GM19351 (cell line): Measurements from ENCODE around the gene PSME2.

Source experiments
- ATAC-seq: cut with Tn5 transposase; IDR thresholded peaks from one replicate; pipeline ENCODE4 v1.9.1; 2021; ENCODE audit warnings: mild to moderate bottlenecking, moderate library complexity; ENCODE audit not compliant: unreplicated experiment

PSME2 gene, protein sequence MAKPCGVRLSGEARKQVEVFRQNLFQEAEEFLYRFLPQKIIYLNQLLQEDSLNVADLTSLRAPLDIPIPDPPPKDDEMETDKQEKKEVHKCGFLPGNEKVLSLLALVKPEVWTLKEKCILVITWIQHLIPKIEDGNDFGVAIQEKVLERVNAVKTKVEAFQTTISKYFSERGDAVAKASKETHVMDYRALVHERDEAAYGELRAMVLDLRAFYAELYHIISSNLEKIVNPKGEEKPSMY

DNA sequence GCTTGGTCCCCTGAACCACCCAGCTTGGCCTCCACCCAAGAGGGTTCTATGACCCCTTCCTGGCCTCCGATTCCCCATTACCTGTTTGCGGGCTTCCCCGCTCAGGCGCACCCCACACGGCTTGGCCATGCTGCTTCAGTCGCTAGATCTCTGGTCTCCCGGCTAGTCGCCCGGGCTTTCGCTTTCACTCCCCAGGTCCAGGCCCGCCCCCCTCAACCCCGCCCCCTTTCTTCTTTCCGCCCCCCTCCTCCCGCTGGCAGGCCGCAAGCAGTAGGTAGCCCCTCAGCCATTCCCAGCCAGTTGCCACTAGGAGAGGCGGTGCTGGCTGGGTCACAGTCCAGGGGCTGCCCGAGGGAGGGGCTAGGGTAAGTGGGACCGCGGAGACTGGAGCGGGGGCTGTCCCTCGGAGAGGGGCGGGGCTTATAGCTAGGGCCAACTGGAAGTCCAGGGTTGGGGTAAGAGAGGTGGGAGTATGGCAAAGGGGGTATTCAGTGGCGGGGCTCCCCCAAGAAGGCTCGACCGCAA, at the start of gene PSME2:
PSME2 (minus strand) TSS at position 158 of the 525 bp plus-strand sequence; CDS start at position 129, 29 bp downstream.
- ATAC-seq: peak; percentile 65

DNA sequence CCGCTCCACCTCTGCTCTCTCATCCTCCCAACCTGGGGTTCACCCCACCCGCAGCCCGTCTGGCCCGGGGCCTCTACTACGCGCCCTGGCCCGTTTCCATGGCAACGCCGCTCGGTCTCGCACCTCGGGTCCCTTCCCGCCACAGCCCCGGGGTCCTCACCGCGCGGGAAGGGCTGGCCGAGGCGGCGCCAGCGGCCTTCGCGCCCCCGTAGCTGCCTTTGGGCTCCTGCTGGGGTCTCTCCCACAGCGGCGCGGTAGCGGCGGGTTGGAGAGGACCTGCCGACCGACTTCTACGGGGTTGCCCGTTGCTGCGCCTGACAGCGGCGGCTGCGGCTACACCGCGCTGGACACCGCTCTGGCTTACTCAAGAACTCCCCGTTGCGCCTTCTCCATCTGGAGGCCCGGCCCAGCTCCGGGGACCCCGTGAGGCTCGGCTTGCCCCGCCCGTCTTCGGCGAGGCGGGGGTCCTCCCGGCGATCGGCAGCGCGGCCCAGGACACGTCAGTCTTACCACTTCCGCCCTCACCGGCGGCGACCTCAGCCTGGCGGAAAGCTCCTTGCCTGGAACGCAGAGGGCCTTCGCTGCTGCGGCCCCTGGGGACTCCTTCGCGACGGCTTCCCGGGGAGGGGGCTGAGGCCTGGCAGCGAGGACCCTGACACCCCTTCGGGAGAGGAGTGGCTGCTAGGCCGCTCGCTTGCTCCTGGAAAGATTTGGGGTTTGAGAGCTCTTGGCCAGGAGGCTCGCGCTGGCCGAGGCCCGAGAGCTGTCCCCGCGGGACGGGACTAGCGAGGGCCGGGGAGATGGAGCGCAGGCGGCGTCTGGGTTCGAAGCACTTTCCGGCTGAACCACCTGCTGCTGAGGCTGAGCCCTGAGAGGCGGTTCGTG, 49.0 kb upstream of the PSME2 start, which contains the start of gene TM9SF1:
TM9SF1 (minus strand) TSS at position 256 of the 885 bp plus-strand sequence. CDS start 422 bp downstream, outside the sequence.
- peak; percentile 84 for ATAC-seq

DNA sequence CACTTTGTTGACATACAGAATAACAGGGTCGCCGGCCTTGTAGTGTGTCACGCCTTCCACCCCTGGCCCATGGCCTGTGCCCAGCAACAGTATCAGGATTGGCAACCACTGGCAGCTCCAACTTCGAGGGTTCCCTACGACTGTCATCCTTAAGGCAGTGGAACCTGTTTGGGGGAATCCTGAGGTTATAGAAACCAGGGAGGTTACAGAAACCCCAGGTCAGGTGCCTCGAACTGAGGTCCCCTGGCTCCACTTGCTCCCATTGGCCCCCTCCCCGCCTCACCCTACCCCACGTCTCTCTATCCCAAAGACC, 48.4 kb upstream of the PSME2 start:
- ATAC-seq: no peak

DNA sequence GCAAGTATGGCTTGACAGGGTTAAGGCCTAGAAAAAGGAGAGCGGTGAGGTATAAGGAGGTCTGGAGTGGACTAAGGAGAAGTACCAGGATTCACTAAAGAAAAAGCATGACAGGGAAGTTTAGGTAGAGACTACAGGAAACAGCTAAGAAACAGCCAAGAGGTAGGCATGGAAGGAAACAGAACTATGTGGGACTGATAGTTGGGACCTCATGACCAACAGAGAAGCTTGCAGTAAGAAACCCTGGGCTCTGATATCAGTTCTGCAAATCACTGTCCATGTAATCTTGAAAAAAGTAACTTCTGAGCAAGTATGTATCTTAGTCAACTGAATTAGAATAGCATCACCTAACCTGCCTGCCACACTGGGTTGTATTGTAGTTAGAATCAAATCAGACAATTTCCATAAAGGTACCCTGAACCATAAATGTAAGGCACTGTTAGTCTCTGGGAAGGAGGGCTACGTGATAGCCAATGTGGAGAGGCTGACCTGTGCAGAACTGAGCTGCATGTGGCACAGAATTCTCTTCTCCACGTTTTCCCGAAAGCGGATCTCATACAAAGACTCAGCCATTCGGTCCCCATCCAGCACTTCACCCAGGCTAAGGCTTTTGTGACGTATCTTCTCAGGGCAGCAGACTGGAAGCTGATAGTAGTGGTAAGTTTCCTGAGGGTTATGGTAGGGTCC, 47.9 kb upstream of the PSME2 start:
- no peak for ATAC-seq

DNA sequence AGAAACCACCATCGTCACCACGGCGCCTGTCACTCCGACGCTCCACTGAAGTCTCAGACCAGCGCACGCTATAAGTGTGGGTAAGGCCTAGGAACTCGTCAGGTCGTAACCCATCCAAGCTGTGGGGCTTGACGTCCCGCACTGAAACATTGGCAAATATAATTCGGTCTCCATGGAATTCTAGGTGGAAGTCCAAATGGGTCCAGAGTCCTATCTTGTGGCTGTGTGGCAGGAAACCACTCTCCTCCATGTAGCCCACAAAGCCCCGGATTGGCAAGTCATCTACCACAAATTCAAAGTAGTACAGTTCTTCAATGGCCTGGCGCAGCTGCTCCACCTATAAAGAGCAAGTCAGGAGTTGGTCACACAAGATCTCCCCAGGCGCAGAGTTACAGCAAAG, 46.5 kb upstream of the PSME2 start:
- ATAC-seq: no peak

DNA sequence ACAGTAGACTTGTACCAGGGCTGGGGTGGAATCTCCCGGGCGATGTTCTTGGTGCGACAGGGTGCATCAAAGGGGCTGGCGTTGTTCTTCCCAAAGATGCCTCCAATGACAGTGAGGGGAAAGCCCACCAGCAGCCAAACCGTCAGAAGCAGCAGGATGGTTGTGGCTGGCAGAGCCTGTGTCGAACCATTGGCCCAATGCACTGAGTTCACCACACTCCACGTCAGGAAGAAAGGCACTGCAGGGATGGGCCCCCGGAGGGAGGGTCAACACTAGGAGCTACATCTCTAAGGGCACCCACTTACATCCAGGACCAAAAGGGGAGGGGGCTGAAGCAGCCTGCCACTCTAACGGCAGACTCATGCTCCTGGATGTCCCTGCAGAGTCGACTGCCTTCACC, 44.0 kb upstream of the PSME2 start:
- no peak for ATAC-seq

DNA sequence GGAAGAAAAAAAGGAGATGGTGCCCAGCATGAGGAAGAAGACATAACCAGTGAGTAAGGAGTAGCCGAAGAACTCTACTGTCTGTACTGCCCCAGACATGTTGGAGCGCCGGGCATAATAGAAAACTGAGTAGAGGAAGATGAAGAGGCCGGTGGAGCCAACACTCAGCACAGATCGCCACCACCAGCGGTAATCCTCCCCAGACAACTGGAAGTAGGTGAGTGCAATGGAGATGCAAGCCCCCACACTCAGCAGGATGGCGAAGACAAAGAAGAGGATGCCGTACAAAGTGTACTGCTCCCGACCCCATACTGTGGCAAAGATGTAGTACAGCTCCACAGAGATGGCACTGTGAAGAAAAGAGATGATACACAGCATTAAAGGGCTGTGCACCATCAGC, 43.0 kb upstream of the PSME2 start:
- no peak for ATAC-seq

DNA sequence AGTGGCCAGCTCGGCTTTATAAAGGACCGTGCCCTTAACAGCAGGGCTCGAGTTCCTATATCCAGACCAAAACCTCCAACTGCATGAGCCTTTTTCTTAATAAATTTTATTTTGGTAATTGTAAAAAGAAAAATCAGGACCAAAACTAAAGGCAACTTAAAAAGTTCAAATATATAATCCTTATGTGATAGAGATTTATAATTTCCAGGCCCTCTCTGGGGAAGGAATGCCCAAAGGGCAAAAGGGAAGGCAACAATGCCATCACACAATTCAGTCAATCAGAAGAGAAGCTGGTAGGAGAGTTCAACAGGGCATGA, 42.6 kb upstream of the PSME2 start:
- ATAC-seq: no peak

DNA sequence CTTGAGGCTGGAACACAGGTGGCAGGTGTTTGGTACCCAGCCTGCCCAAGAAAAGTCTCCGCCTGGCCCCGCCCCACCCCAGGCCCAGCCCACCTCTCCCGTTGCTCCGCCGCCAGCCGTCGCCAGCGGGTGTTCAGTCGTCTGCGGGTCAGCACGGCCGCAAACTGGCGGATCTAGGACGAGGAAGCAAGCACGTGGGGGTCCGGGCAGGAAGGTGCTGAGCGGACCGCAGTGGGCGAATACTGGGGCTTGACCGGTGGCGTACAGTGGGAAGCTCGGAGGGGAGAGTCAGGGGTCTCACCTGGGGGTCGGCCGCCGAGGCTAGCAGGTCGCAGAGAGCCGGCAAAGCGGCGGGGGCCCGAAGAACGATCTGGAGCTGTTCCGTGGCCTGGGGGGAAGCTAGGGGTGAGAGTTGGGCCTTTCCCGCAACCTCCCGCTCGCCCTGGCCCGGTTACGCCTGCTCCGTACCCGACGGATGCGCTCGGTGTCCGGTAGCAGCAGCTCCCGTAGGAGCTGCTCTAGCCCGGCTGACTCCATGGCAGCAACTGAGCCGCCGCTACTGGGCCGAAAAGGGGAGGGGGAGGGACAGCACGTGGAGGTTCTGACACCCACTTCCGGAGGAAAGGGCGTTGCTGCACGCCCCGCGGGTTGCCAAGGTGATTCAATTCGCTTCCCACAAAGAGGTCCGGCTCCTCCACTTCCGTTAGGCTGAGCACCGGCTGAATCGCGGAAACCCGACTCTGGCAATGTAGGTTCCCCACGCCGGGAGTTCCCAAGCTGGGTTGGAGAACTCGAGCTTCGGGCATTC, 42.0 kb upstream of the PSME2 start, which contains the start of gene IPO4:
IPO4 (minus strand) TSS at position 566 of the 808 bp plus-strand sequence; CDS start at position 537, 29 bp downstream.
- peak; percentile 95 for ATAC-seq

DNA sequence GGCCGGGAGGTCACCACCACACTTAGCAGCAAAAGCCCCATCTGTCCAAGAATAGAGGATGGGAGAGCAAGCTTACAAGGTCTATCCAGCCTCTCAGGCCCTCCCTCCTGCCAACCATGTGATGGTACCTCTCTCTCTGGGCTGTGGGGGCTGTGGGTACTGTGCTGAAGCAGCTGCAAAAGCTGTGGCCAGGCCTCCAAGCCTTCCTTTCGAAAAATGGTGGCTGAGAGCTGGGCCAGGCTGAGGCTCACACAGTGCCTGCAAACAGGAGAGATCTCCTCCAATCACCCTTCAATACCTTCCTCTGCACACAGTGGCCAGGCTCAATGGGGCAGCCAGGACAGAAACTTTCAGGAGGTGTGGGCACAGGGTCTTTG, 41.1 kb upstream of the PSME2 start:
- ATAC-seq: no peak

DNA sequence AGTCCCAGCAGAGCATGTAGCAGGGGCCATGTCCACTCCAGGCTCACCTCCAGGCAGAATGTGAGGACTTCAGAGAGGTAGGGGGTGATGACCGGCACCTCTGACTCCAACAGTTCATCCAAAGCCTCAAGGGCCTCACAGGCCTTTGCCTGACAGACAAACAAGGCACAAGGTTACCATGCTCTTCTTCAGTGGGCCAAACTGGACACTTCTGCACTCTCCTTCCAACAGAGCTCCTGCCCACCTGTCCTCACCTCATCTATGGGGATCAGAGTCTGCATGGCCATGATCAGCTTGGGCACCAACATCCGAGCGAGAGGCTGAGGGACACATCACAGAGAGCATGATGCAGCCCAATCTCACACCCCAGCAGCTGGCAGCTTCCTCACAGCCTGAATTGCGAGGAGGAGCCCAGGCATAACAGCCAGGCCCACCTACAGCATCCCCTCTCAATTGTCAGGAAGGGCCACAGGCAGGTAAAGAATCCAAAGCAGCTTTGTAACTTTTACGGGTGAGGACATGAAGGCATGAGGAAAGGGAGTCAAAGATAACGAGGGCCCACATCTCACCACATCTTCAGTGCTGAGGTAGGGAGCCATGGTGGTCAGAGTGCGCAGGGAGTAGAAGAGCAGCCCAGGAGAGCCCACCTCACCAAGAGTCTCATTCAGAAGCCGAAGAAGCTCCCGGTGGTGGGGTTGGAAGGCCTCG, 40.6 kb upstream of the PSME2 start:
- no peak for ATAC-seq

DNA sequence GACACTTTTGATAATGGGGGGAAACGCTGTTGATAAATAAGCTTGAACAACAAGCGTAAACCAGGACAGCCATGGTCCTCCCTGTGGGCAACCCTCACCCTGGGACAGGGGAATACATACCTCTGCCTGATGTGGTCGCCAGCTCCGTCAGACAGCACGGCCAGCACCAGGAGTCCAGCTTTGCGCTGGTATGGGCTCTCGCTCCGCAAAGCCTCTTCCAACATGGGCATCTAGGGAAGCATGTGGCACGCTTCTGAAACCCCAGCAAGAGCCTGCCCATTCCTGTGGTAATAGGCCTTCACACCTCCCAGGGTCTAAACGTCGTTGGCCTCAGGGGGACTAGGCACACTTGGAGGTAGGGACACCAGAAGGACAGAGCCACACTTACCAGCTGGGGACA, 39.3 kb upstream of the PSME2 start:
- no peak for ATAC-seq

DNA sequence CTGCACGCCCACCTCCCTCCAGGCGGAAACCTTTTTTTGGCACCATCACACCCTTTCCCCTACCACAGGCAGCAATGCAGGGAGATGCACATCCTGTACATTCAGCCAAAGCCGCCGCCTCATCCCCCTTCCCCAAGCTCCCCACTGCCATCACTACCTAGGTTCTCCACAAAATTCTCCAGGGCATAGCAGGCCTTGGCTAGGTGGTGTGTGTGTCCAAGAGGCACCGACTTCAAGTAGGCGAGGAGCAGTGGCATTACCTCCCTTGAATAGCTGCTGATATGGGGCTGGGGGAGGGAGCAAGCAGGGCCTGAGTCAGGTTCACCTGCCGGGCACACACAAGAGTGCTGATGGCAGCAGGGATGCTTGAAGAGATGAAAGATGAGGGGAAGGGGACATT, 38.6 kb upstream of the PSME2 start:
- ATAC-seq: no peak

DNA sequence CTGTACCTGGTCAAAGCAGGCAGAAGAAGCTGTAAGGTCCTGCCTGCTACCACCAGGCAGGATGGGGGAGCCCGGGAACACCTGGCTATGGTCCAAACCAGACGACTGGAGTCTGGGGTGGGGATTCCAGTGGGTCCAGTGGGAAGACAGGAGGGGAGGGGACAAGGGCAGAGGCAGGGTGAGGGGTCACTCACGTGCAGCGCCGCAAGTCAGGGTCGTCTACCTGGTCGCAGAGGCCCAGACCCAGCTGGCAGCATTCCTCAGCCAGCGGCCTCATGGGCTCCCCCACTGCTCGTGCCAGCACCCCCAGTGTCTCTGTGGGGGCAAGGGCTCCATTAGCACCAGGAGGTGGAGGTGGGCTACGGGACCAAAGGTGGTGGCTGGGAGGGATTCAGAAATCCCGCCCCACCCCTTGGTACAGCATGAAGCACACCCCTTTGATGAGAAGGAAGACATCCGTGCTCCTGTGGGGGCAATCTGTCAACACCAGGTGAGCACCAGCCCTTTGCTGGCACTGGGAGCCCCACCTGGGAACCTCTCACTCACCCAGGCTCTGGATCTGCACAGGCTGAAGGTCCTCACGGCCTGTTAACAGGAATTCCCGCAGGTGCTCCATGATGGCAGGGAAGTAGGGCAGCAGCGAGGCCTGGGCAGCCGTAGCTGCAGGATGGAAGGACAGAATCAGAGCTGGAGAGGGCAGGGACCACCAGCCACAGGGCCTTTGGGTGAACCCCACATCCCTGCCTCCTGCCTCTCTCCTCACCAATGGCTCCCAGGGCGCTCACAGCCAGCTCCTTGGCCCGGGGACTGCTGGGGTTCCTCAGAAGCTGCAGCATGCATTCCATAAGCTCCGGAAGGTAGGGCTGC, 37.9 kb upstream of the PSME2 start:
- ATAC-seq: no peak

DNA sequence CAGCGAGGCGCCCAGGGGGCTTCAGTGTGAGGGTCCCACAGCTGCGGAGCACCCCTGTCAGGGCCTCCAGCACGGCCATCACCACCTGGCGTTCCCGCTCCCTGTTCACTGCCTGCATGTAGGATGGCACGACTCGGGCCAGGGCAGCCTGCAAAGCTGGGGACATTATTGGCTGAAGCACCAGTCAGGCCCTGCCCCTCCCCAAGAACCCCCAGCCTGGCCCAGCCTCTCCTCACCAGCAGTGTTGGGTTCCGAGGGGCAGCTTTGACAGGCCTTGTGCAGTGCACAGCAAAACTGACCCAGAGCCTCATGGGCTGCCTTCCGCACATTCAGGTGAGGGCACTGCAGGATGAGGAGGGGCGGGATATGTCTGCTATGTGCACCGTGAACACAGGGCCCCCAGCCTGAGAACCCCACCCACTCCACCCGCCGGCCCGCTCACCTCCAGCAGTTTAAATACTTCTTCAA, 36.6 kb upstream of the PSME2 start:
- no peak for ATAC-seq

DNA sequence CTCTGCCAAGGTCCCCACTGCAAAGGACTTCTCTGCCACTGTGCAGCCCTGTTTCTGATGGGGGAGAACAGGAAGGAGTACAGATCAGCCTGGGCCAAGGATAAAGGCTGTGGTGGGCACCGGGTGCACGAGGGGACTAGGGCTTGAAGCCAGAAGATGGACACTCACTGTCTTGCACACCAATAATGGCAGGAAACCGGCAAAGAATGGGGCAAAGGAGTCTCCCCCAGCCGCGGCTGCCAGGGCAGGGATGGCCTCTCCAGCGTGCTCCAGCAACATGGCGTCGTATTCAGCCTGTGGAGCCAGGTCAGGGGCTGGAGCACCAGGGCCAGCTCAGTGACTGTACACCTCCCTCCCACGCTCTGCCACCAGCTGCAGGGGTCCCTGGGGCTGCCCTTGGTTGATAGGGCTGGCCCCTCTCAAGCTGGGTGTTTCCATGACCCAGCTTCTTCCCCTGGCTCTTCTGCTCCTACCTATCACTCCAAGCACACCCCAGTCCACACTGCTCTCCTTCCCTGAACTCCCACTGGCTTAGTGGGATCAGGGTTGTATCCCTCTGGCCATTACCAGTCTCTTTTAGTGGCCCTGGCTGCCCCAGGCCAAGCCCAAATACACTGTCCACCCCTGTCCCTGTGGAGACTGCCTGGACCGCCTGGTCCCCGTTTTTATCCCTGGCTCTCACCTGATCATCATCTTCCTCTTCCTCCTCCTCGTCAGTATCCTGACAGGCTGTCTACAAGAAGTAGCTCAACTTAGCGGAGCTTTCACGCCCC, 35.9 kb upstream of the PSME2 start:
- ATAC-seq: no peak

DNA sequence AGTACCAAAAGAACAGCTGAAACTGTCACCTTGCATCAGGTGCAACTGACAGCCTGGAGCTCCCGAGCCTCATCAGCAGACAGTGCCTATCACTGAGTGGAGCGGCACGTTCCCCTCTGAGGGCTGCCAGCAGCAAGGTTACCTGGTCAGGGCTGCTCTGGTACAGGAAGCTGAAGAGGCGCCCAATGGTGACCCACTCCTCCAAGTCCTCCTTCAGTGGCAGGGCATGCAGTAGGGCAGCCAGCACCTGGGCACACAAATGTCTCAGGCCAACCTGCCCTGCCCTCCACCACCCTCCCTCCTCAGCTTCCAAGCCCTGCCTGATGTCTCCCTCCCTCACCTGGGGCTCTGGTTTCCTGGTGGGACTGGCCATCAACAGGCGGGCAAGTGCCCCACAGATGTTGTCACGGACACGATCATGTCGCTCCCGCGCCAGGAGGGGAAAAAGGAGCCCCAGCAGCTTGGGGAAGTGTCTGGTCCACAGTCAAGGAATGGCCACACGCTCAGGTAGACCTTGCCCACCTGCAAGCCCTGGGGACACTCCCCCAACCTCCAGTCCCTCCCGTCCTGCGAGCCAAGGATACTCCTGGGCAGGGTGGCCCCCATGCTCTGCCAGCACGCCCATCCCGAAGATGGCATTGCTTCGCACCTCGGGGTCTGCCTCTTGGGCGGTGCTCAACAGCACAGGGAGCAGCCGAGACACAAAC, 35.1 kb upstream of the PSME2 start:
- no peak for ATAC-seq
